ENCODE data around the gene SPTBN5. TPM values are rescaled to one million over a fixed set of nuclear protein-coding genes. Genes with fewer than 3 reads are reported as not detected.

SPTBN5 gene
- total RNA-seq, 2 donors from 2014 or later: 1.9 to 2.2 TPM

DNA sequence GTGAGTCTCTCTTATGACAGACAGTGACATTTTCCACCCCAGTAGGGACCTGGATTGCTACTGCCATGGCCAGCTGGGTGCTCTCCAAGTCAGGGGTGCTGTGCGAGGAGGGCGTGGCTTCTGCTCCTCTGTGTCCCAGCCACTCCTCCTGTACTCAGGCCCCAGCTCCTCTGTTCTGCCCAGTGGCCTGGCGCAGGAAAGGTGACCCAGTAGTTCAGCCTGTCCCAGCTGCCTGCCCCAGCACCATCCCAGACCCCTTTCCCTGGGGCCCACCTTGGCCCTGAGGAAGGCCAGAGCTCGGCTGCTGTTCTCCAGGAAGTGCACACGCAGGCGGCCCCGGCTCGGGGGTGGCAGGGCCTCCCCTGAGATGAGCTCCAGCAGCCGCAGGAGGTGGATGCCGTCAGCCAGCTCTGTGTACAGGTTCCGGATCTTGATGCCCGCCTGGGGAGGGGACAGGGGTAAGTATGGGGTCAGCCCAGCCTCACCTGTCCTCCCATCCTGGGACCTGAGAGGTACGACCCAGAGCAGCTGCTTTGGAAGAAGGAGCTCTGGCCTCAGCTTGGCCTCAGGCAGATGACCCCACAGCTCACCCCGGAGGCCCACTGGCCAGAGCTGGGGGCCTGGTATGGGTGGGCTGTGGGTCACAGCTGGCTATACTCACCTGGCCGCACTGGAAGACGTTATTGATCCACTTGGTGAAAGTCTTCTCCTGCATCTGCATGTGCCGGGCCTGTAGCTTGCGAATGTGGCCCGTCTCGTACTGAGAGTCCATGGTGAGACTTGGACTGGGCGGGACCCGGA, 1.0 kb downstream of the SPTBN5 start:
- no peaks in the 10 kb centered on the region for H3K9me3 ChIP-seq (ENCODE audit: control insufficient read depth, low read length, poor library complexity, severe bottlenecking)
- Mint-ChIP-seq H3K36me3 (ENCODE audit: low read depth) (no peaks in the 10 kb centered on the region), H3K27me3 (no peaks in the 10 kb centered on the region), H3K4me3 (peak overlapping the region; percentile 73), H3K4me1 (peaks cover 21% of the 10 kb centered on the region), H3K27ac (peak overlapping the region; percentile 97)
- no peak for DNase-seq
- peak; percentile 22 for ATAC-seq

DNA sequence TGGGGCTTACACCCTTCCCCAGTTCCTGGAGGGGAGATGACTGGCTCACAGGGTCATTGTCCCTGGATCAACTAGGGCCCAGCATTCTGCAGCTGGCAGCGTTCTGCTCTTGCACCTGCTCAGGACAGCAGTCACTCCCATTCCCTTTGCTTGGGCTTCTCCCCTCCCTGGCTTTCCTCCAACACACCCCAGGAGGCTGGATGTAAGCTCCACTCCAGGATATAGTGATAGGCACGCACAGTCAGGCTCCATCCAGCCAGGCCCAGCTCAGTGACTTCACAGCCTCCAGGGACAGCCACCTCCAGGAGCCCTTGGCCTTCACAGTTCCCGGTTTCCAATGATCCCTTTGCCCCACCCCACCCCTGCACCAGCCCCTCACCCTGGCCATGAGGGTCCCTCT, 1.9 kb downstream of the SPTBN5 start:
- DNase-seq (no peak), ATAC-seq (no peak)
- no peaks in the 10 kb centered on the region for H3K27me3 Mint-ChIP-seq
- H3K36me3 Mint-ChIP-seq (ENCODE audit: low read depth): no peaks in the 10 kb centered on the region
- H3K27ac Mint-ChIP-seq: peak overlapping the region; percentile 97
- peaks cover 21% of the 10 kb centered on the region for H3K4me1 Mint-ChIP-seq
- no peak overlapping the region for H3K4me3 Mint-ChIP-seq
- H3K9me3 ChIP-seq (ENCODE audit: control insufficient read depth, low read length, poor library complexity, severe bottlenecking): no peaks in the 10 kb centered on the region

DNA sequence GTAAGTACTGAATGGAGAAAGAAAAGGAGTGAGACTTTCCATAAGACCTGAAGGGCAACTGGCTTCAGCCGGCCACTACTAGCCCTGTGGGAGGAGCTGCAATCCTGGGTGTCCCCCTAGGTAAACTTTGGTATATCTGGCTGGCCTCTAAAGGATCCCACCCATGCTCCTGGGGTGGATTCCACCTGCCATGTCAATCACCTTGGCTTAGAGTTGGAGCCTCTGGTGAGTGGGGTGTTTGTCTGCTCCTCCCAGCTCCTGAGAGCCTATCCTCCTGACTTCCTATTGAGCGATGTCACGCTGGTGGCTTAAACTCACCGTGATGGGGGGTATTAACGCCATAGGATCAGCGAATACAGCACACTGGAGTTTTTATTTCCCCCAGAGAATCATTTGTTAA, 2.6 kb downstream of the SPTBN5 start:
- ATAC-seq (no peak), DNase-seq (no peak)
- H3K9me3 ChIP-seq (ENCODE audit: control insufficient read depth, low read length, poor library complexity, severe bottlenecking): no peaks in the 10 kb centered on the region
- Mint-ChIP-seq H3K4me3 (no peak overlapping the region), H3K27me3 (no peaks in the 10 kb centered on the region), H3K36me3 (ENCODE audit: low read depth) (no peaks in the 10 kb centered on the region), H3K4me1 (peaks cover 21% of the 10 kb centered on the region), H3K27ac (peak overlapping the region; percentile 97)

DNA sequence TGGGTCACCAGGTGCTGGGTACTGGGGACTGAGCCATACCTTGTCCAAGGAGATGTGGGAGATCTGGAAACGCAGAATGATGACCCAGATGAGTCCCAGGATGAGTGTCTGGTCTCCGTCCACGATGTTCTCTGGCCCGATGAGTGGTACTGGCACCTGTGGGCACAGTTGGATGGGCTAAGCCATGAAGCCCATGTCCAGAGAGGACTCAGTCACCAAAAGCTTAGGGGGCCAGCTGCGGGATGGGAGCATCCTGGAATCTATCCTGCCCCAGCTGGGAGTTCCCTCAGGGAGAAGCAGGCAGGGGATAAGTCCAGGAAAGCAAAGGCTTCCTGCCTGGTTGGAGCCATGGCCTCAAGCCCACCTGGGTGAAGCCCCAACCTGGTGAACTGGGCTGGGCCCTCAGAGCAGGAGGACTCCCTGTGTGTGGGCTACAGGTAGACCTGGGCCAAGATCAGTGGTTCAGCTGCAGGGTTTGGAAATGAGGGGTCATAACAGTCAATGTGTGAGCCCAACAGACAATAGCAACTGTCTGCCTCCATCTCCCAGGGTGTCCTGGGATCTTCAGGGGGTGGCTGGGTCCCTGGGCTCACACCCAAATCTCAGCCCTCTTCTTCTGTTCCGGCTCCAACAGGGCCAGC, 3.7 kb downstream of the SPTBN5 start:
- no peaks in the 10 kb centered on the region for H3K9me3 ChIP-seq (ENCODE audit: control insufficient read depth, low read length, poor library complexity, severe bottlenecking)
- DNase-seq: no peak
- ATAC-seq: no peak
- peak overlapping the region; percentile 74 for H3K27ac Mint-ChIP-seq
- H3K27me3 Mint-ChIP-seq: no peaks in the 10 kb centered on the region
- H3K4me1 Mint-ChIP-seq: peaks cover 17% of the 10 kb centered on the region
- H3K36me3 Mint-ChIP-seq (ENCODE audit: low read depth): no peaks in the 10 kb centered on the region
- H3K4me3 Mint-ChIP-seq: no peak overlapping the region

DNA sequence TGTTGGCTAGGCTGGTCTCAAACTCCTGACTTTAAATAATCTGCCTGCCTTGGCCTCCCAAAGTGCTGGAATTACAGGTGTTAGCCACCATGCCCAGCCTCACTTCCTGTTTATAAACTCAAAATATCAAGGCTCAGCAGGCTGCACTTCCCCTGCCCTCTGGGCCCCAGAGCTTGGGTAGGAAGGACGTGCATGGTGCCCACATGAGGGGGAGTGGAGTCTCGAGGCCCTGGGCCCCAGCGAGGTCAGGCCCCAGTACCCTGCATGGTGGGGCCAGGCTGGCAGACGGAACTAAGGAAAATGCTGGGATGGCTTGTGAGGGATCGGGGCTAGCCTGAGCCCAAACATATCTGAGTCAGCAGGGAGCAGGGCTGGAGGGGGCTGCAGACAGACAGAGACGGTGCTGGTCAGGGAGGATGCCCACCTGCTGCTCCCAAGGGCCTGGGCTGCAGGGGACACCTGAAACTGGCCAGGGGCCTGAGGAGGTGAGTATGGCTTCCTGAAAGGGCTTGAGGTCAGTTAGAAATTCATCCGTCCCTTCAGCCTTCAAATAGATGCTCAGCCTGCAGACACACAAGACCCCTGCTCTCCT, 5.1 kb downstream of the SPTBN5 start:
- H3K27me3 Mint-ChIP-seq: no peaks in the 10 kb centered on the region

DNA sequence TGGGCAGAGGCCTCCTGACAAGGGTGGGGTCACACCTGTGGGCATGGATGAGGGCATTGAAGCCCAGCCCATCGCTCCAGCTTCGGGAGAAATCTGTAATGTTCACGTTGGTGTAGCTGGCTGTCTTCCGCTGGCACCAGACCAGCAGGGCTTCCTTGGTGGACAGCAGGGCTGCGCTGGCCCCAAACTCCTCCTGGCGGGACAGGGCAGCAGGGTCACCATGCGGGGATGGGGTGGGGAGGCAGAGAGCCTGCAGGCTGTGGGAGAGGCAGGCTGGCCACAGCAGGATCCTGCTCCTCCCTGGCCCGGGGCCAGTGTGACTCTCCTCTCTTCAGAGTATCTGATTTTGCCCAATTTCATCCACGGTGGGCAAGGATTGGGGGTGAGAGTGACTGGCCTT, 6.0 kb downstream of the SPTBN5 start:
- ATAC-seq: no peak
- Mint-ChIP-seq H3K27me3 (no peaks in the 10 kb centered on the region), H3K27ac (peak overlapping the region; percentile 74), H3K4me1 (peaks cover 13% of the 10 kb centered on the region), H3K36me3 (ENCODE audit: low read depth) (no peaks in the 10 kb centered on the region), H3K4me3 (no peak overlapping the region)
- no peak for DNase-seq
- H3K9me3 ChIP-seq (ENCODE audit: control insufficient read depth, low read length, poor library complexity, severe bottlenecking): no peaks in the 10 kb centered on the region

More for the DNA sequence above, 5.1 kb downstream of the SPTBN5 start:
- Mint-ChIP-seq H3K36me3 (ENCODE audit: low read depth) (no peaks in the 10 kb centered on the region), H3K27ac (peak overlapping the region; percentile 74), H3K4me3 (no peak overlapping the region), H3K4me1 (peaks cover 15% of the 10 kb centered on the region)
- ATAC-seq (no peak), DNase-seq (no peak)
- no peaks in the 10 kb centered on the region for H3K9me3 ChIP-seq (ENCODE audit: control insufficient read depth, low read length, poor library complexity, severe bottlenecking)

DNA sequence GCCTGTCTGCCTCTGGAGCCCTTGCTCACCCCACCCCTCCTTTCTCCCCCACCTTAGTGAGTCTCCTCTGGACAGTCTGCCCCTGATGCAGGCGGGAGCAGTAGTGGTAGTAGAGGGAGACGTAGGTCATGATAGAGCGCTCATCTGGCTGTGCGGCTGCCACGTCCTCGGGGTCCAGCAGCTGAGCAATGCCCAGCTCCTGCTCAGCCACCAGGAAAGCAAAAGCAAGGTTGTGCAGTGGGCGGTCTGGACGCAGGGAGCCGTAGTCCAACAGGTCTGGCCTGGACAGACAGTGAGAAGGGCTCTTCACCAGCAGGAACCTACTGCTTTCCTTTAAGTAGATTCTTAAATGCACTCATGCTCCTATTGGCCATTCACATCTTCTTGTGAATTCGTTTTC, 6.7 kb downstream of the SPTBN5 start:
- no peaks in the 10 kb centered on the region for H3K36me3 Mint-ChIP-seq (ENCODE audit: low read depth)
- H3K27me3 Mint-ChIP-seq: no peaks in the 10 kb centered on the region
- no peak overlapping the region for H3K27ac Mint-ChIP-seq
- ATAC-seq: no peak
- DNase-seq: no peak
- no peaks in the 10 kb centered on the region for H3K9me3 ChIP-seq (ENCODE audit: control insufficient read depth, low read length, poor library complexity, severe bottlenecking)
- H3K4me1 Mint-ChIP-seq: peaks cover 9% of the 10 kb centered on the region
- H3K4me3 Mint-ChIP-seq: no peak overlapping the region

DNA sequence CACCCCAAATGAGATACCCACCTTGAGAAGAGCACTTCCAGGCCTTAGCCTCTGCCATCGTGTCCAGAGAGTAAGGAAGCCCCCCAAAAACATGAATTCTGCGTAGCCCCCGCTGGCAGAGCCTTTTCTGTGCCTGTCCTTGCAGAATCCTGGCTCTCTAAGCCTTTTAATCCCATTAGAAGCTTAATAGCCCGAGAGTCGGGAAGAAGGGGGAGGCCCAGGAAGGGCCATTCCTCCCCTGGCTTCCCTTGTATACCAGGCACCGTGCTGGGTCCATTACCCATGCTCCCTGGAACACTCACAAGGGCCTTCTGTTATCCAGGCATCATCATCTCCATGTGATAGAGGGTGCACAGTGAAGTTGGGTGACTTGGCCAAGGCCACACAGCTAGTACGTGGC, 7.1 kb downstream of the SPTBN5 start:
- DNase-seq (no peak), ATAC-seq (no peak)
- Mint-ChIP-seq H3K27me3 (no peaks in the 10 kb centered on the region), H3K27ac (no peak overlapping the region), H3K4me1 (peaks cover 9% of the 10 kb centered on the region), H3K4me3 (no peak overlapping the region), H3K36me3 (ENCODE audit: low read depth) (no peaks in the 10 kb centered on the region)
- no peaks in the 10 kb centered on the region for H3K9me3 ChIP-seq (ENCODE audit: control insufficient read depth, low read length, poor library complexity, severe bottlenecking)

DNA sequence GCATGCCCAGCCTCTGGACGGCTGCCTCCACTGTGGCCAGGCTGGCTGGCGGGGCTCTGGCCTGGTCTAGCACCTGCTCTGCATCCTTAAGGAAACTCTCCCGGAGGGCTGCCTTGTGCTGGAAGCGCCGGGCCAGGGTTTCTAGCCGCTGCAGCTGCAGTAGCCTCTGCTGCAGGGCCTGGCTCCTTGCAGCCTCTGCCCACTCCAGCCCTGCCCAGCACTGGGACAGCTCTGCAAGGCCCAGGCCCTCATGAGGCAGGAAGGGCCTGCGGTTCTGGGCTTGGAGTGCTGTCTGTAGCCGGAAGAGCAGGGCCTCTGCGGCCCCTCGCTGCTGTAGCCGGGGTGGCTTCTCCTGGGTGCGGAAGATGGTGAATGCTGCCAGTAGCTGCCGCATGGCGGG, 8.0 kb downstream of the SPTBN5 start:
- DNase-seq (no peak), ATAC-seq (no peak)
- H3K27ac Mint-ChIP-seq: no peak overlapping the region
- peaks cover 8% of the 10 kb centered on the region for H3K27me3 Mint-ChIP-seq
- peaks cover 4% of the 10 kb centered on the region for H3K36me3 Mint-ChIP-seq (ENCODE audit: low read depth)
- H3K4me3 Mint-ChIP-seq: no peak overlapping the region
- H3K9me3 ChIP-seq (ENCODE audit: control insufficient read depth, low read length, poor library complexity, severe bottlenecking): no peaks in the 10 kb centered on the region
- peaks cover 12% of the 10 kb centered on the region for H3K4me1 Mint-ChIP-seq

DNA sequence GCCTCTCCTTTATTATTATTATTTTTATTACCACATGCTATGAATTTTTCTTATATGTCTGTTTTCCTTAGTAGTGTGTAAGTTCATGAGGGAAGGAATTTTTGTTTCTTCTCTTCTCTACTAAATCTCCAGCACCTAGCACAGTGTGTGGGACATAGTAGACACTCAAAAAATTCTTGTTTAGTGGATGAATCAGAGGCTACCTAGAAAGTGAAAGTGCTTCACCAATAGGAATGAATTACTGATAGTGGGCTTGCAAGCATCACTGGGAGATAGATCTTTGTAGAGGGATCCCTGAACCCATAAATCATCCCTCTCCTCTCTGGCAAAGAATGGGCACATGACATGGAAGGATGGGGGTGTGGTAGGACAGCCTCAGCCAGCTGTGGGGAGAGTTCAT, 8.5 kb downstream of the SPTBN5 start:
- no peak for ATAC-seq
- Mint-ChIP-seq H3K27ac (no peak overlapping the region), H3K27me3 (peaks cover 12% of the 10 kb centered on the region)

DNA sequence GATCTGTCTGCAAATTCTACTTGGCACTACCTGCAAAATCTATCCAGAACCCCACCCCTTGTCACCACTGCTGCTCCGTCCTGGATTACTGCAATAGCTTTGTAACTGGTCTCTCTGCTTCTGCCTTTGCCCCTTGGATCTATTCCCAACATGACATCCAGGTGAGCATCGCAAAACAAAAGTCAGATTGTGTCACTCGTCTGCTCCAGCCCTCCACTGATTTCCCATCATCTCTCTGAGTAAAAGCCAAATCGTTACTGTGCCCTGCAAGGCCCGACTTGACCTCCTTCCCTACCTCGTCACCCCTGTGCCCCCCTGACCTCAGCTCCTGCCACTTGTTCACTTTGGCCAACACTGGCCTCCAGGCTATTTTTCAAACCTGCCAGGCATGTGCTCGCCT, 9.4 kb downstream of the SPTBN5 start:
- Mint-ChIP-seq H3K27ac (peak overlapping the region; percentile 67), H3K27me3 (peaks cover 12% of the 10 kb centered on the region), H3K36me3 (ENCODE audit: low read depth) (peaks cover 4% of the 10 kb centered on the region), H3K4me3 (peak overlapping the region; percentile 72), H3K4me1 (peaks cover 16% of the 10 kb centered on the region)
- DNase-seq: no peak
- H3K9me3 ChIP-seq (ENCODE audit: control insufficient read depth, low read length, poor library complexity, severe bottlenecking): no peaks in the 10 kb centered on the region
- ATAC-seq: no peak

More for the DNA sequence above, 8.5 kb downstream of the SPTBN5 start:
- H3K4me3 Mint-ChIP-seq: no peak overlapping the region
- H3K36me3 Mint-ChIP-seq (ENCODE audit: low read depth): peaks cover 4% of the 10 kb centered on the region
- H3K9me3 ChIP-seq (ENCODE audit: control insufficient read depth, low read length, poor library complexity, severe bottlenecking): no peaks in the 10 kb centered on the region
- no peak for DNase-seq
- H3K4me1 Mint-ChIP-seq: peaks cover 16% of the 10 kb centered on the region

DNA sequence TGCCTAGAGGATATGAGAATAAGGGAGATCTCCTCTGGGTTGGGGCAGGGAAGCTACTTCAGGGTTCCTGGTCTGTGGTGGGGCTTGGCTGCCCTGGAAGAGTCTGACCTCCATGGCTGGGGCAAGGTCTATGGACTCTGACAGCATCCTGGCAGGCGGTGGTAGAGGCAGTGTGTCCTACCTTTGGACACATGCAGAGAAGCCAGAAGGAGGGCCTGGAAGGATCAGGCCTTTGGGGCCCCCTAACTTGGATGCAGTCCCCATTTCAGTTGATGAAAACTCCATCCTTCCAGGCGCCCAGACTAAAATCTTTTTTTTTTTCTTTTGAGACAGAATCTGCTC, 10.4 kb downstream of the SPTBN5 start:
- H3K27me3 Mint-ChIP-seq: peaks cover 12% of the 10 kb centered on the region
- H3K27ac Mint-ChIP-seq: no peak overlapping the region
- peaks cover 12% of the 10 kb centered on the region for H3K4me1 Mint-ChIP-seq
- no peak for ATAC-seq
- H3K9me3 ChIP-seq (ENCODE audit: control insufficient read depth, low read length, poor library complexity, severe bottlenecking): no peaks in the 10 kb centered on the region
- peak overlapping the region; percentile 31 for H3K4me3 Mint-ChIP-seq
- peaks cover 4% of the 10 kb centered on the region for H3K36me3 Mint-ChIP-seq (ENCODE audit: low read depth)
- DNase-seq: no peak

DNA sequence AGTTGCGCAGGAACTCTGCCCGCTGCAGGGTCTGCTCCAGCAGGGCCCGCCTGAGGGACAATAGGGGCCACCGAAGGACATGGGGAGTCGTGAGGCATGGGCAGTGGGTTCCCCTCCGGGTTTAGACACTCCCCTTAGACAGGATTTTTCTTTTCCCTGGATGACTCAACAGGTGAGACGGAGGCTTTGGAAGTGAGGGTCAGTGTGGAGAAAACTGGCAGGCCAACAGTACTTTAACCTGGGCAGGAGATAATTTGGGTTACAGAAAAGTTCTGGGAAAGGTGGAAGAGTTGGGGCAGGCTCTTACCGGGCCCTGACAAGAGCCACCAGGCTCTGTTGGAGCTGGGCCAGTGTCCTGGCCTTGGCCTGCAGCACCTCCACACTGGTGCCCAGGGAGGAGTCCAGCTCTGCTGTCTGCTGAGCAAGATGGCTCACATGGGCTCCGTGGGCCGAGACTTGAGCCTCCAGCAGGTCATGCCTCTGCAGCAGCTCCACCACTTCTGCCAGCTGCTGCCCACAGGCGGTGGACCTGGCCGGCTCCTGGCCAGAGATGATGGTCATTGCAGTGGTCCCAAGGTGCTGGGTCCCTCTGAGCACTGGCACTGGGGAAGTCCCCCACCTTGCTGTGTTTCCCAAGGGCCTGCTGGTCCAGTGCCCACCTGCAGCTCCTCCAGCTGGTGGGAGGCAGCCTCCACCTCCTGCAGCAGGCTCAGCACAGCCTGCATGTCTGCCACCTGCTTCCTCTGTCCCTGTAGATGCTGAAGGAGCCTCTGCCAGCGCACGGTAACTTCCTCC, 11.0 kb downstream of the SPTBN5 start:
- no peaks in the 10 kb centered on the region for H3K9me3 ChIP-seq (ENCODE audit: control insufficient read depth, low read length, poor library complexity, severe bottlenecking)
- DNase-seq (no peak), ATAC-seq (no peak)
- Mint-ChIP-seq H3K4me1 (peaks cover 12% of the 10 kb centered on the region), H3K27me3 (peaks cover 12% of the 10 kb centered on the region), H3K4me3 (peak overlapping the region; percentile 31), H3K27ac (no peak overlapping the region), H3K36me3 (ENCODE audit: low read depth) (peaks cover 4% of the 10 kb centered on the region)
